MG63 (cell line): ENCODE data around the gene C4orf54. TPM values are rescaled to one million over a fixed set of nuclear protein-coding genes. Genes with fewer than 3 reads are reported as not detected.

Experiments used
- DNase-seq: peaks from one replicate; pipeline ENCODE4 v3.0.0-alpha.2; 2020
- H3K27me3 ChIP-seq: fragments of 250-450 bp; sonication (Bioruptor Pico); 2 replicates; pipeline ENCODE4 v1.5.1; 2020; ENCODE audit warnings: mild to moderate bottlenecking, moderate library complexity
- H3K36me3 ChIP-seq: fragments of 250-450 bp; sonication (Bioruptor Pico); 2 replicates; pipeline ENCODE4 v1.5.1; 2020; ENCODE audit warnings: mild to moderate bottlenecking, moderate library complexity
- H3K4me3 ChIP-seq: fragments of 250-450 bp; sonication (Bioruptor Pico); 2 replicates; pipeline ENCODE4 v1.5.1; 2020; ENCODE audit warnings: mild to moderate bottlenecking, moderate library complexity
- H3K9me3 ChIP-seq: fragments of 250-450 bp; sonication (Bioruptor Pico); 2 replicates; pipeline ENCODE4 v1.5.1; 2020; ENCODE audit warnings: mild to moderate bottlenecking, moderate library complexity
- total RNA-seq: library from RNA; depleted of rRNA; stranded (reverse); fragments of >200 nt; shearing (Covaris generic); gene quantifications from 2 replicates; pipeline ENCODE4 v1.2.3, GENCODE V29; 2014; ENCODE audit warnings: low replicate concordance

The C4orf54 gene
- total RNA-seq, 1 experiment from 2014 or later: not detected

- Histone ChIP-seq H3K27me3 (no peaks in the 10 kb centered on the region), H3K9me3 (no peaks in the 10 kb centered on the region), H3K36me3 (no peaks in the 10 kb centered on the region), H3K4me3 (no peak overlapping the region)
- DNase-seq: no peak
These were observed 1.0 kb upstream of the C4orf54 start for GRCh38 chr4:99658666-99659065.

DNA sequence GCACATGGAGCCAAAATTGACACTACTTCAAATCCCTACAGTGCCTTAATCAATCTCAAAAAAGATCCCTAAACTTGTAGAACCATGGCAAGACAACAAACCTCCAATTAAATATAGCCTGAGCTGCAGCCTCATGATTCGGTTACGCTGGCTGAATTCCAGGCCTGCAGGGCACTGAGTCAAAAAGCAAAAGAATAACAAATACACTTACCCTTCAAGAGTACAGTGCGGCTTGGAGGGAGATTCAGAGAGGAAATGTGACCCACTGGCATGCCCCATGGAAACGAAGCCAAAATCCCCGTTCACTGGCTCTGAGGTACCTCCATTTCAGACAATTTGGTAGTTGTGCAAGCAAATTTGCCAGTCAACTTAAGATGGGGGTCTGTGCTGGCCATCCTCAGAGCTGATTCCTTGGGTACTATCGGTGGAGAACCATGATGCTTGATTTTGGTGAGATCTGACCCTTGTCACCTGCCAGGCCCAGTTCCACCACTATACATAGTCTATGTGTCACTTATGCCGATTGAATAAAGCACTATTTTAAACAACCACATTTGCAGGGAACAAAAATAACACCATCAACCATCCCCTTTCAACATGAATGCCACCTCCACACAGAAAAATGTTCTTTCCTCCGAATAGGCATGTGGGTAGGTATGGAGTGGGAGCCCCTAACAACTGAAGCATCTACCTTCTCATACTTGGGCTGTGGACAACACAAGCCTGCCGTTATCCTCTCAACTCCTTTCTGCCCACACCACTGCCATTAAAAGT lies 2.1 kb downstream of the C4orf54 start:
- DNase-seq: peak; percentile 69
- Histone ChIP-seq H3K27me3 (no peaks in the 10 kb centered on the region), H3K4me3 (no peak overlapping the region), H3K36me3 (no peaks in the 10 kb centered on the region), H3K9me3 (no peaks in the 10 kb centered on the region)

GRCh38 chr4:99654361-99654761 lies 3.3 kb downstream of the C4orf54 start:
- DNase-seq: no peak
- H3K4me3 ChIP-seq: no peak overlapping the region
- H3K27me3 ChIP-seq: no peaks in the 10 kb centered on the region
- no peaks in the 10 kb centered on the region for H3K9me3 ChIP-seq
- no peaks in the 10 kb centered on the region for H3K36me3 ChIP-seq

- H3K9me3 ChIP-seq: no peaks in the 10 kb centered on the region
- DNase-seq: no peak
- no peaks in the 10 kb centered on the region for H3K27me3 ChIP-seq
- H3K4me3 ChIP-seq: no peak overlapping the region
- H3K36me3 ChIP-seq: no peaks in the 10 kb centered on the region
These were observed 3.7 kb downstream of the C4orf54 start for GRCh38 chr4:99653916-99654315.

- Histone ChIP-seq H3K9me3 (no peaks in the 10 kb centered on the region), H3K4me3 (no peak overlapping the region), H3K27me3 (no peaks in the 10 kb centered on the region), H3K36me3 (no peaks in the 10 kb centered on the region)
- DNase-seq: no peak
These were observed 4.8 kb downstream of the C4orf54 start for GRCh38 chr4:99652596-99653436.

DNA sequence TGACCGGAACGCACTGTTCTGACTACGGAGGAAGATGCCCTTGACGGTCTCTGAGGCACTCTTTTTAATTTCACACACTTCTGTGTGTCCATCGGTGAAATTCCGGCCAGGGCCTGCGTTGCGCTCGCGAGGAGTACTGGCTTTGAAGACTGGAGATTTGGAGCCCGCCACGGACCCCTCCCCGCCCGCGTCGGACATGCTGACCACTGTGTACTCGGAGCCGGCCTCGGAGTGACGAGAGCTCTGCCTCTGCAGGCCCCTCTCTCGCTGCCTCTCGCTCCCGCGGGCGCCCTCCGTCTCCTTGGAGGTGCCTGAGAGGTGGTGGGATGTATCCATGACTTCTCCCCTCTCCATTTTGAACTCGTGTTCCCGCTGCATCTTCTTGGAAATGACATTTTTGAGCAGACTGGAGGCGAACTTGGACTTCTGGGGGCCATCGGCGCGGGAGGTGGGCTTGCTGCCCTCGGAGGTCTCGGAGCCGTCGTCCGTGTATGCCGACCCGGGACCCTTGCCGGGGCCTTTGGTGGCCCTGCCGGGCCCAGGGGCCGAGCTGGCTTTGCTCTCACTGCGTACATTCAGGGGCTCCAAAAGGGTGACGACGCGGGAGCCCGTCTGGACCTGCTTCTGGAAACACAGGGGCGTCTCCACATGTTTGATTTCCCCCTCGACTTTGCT lies 5.7 kb downstream of the C4orf54 start:
- H3K27me3 ChIP-seq: no peaks in the 10 kb centered on the region
- no peaks in the 10 kb centered on the region for H3K36me3 ChIP-seq
- no peaks in the 10 kb centered on the region for H3K9me3 ChIP-seq
- H3K4me3 ChIP-seq: no peak overlapping the region
- no peak for DNase-seq

- DNase-seq: no peak
- Histone ChIP-seq H3K4me3 (no peak overlapping the region), H3K27me3 (no peaks in the 10 kb centered on the region), H3K9me3 (no peaks in the 10 kb centered on the region), H3K36me3 (no peaks in the 10 kb centered on the region)
These were observed 6.4 kb downstream of the C4orf54 start for GRCh38 chr4:99651016-99651769.

DNA sequence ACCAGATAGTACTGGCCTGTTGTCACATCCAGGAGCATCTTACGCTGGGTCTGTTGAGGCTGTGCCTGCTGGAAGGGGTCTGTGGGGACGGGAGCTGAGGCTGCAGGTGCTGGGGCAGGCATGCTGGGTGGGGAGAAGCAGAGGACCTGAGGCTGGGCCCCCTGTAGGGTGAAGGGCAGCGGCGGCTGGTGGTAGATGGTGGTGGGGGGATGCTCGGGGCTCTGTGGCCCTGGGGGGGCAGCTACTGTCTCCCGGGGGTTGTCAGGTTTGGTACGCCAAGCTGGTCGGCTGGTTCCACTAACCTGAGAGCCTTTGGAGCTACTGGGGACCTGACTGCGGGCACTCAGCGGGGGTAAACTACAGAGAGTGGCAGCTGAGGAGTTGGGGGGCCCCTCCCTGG lies 7.8 kb downstream of the C4orf54 start:
- no peak overlapping the region for H3K4me3 ChIP-seq
- no peaks in the 10 kb centered on the region for H3K27me3 ChIP-seq
- no peak for DNase-seq
- H3K9me3 ChIP-seq: no peaks in the 10 kb centered on the region
- H3K36me3 ChIP-seq: no peaks in the 10 kb centered on the region

DNA sequence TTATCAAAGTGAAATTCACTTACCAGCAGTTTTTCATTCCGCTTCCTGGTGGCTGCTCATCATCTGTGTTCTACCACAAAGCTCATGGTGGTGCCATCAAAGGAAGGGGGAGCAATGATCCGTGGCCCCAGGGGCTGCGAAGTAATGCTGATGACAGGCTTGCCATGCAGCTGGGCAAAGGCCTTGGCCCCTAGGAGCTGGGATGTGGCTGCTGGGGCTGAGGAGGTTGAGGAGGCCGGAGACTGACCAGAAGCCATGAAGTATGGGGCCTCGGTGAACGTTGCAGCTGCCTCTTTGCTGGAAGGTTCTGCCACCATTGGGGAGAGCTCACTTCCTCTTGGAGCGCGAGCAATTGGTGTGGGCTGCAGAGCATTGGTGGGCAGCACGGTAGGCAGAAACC lies 8.4 kb downstream of the C4orf54 start:
- no peaks in the 10 kb centered on the region for H3K27me3 ChIP-seq
- H3K4me3 ChIP-seq: no peak overlapping the region
- no peak for DNase-seq
- H3K36me3 ChIP-seq: no peaks in the 10 kb centered on the region
- no peaks in the 10 kb centered on the region for H3K9me3 ChIP-seq

GRCh38 chr4:99648321-99648720 lies 9.3 kb downstream of the C4orf54 start:
- Histone ChIP-seq H3K27me3 (no peaks in the 10 kb centered on the region), H3K36me3 (no peaks in the 10 kb centered on the region), H3K9me3 (no peaks in the 10 kb centered on the region), H3K4me3 (no peak overlapping the region)
- no peak for DNase-seq

DNA sequence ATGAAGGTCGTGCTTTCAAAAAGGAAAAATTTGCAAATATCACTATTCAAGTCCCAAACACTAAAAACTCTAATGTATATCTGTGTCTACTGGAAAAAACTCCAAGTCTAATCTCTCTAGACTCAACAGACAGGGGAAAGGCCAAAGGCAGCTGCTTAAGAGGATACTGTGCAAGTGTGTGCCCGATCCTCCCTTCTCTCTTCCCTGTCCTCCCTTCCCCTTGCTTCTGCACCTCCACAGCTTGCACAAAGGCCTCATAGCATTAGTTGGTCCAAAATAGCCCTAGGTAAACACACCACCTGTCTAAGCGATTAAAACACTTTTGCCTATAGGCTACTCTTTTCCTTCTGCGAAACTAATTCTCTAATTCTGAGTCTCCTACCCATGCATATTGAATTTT lies 10.6 kb downstream of the C4orf54 start:
- Histone ChIP-seq H3K36me3 (no peaks in the 10 kb centered on the region), H3K27me3 (no peaks in the 10 kb centered on the region), H3K9me3 (no peaks in the 10 kb centered on the region), H3K4me3 (no peak overlapping the region)
- no peak for DNase-seq

DNA sequence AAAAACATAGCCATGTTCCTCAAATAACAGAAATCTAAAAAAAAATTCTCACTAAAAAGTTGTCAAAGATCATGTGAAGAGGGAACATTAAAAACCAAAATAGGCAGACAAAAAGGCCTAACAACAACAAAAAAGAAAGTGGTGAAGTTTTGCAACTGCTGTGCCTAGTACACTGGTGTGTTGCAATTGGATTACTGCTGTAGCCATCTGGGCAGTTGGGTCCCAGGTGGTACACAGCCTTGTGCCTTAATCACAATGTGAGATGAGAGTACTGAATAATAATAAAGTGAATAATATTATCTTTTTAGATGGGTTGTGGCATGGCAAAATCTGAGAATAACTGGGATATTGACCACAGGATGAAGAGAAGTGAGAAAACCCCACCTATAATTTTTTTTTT lies 12.0 kb downstream of the C4orf54 start:
- DNase-seq: no peak
- H3K4me3 ChIP-seq: no peak overlapping the region
- H3K36me3 ChIP-seq: no peaks in the 10 kb centered on the region
- no peaks in the 10 kb centered on the region for H3K9me3 ChIP-seq
- no peaks in the 10 kb centered on the region for H3K27me3 ChIP-seq

GRCh38 chr4:99645036-99645435 lies 12.6 kb downstream of the C4orf54 start:
- DNase-seq: no peak
- no peaks in the 10 kb centered on the region for H3K36me3 ChIP-seq
- H3K4me3 ChIP-seq: no peak overlapping the region
- H3K9me3 ChIP-seq: no peaks in the 10 kb centered on the region
- H3K27me3 ChIP-seq: no peaks in the 10 kb centered on the region

DNA sequence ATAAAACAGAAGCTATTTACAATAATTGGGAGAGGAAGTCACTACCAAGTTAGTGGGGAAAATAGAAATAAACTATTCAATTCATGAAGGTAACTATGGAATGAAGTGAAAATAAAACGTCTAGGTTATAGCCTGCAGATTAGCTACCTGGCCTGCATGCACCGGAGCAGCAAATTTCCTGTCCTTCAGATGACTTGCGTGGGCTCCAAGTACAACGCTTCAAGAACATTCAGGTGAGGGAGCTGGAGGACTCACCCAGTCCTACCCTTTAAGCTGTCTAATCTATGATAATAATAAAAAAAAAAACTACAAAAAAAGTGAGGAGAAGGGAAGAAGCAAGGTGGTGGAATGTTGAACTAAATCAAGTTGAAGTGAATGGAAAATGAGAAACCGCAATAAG lies 13.2 kb downstream of the C4orf54 start:
- no peaks in the 10 kb centered on the region for H3K27me3 ChIP-seq
- no peaks in the 10 kb centered on the region for H3K36me3 ChIP-seq
- H3K9me3 ChIP-seq: no peaks in the 10 kb centered on the region
- H3K4me3 ChIP-seq: no peak overlapping the region
- no peak for DNase-seq

DNA sequence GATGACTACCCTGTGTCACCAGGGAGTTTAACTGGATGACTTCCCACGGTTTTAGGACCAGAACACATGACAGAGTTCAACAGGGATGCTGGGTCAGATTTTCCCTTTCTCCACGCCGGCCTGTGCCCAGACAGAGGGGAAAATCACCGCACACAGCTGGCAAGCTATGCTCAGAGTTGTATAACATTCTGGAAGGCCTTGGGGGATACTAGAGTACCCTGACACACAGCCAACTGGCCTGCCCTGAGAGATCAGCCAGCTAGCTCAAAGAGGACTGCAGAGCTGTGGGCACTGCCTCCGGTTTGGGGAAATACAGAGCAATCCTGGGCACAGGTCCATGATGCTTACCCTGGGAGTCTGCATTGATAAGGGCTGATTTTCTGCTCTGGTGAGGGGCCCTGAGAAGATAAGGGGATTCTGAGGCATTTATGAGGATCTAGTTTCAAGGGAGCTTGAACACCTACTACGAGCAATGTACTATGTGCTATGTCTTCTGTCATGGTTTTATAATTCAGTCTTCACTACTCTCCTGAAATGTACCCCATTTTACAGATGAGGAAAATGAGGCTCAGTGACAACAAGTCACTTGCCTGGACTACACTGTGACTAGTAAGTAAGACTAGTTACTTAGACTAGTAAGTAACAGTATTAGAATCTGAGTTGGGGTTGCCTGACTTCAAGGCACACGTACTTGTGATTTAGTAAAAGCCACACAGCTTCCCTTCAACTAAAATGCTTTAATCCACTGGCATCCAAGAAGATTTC lies 14.7 kb downstream of the C4orf54 start:
- Histone ChIP-seq H3K27me3 (no peaks in the 10 kb centered on the region), H3K9me3 (no peaks in the 10 kb centered on the region), H3K4me3 (no peak overlapping the region), H3K36me3 (no peaks in the 10 kb centered on the region)
- DNase-seq: peak; percentile 3

DNA sequence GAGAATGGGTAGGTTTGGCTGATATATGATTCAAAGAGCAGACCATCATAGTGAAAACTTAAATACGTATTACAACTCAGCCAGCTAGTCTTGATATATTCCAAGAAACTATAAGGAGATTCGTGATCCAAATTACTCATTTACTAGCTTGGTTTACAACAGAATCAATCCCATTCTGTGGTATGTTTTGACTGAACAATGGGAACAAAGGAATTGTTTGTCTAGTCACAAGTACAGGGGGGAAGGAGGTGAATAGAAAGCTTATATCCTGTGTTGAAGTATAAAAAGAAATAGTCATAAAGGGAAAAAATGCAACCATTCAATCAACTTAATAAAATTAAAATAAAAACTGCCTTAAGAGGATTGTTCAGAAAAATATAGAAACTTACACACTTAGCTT lies 17.0 kb downstream of the C4orf54 start:
- DNase-seq: no peak
- H3K27me3 ChIP-seq: no peaks in the 10 kb centered on the region
- H3K36me3 ChIP-seq: no peaks in the 10 kb centered on the region
- no peaks in the 10 kb centered on the region for H3K9me3 ChIP-seq
- H3K4me3 ChIP-seq: no peak overlapping the region
